Measurements from ENCODE around the gene ARL4C.

The ARL4C gene

DNA sequence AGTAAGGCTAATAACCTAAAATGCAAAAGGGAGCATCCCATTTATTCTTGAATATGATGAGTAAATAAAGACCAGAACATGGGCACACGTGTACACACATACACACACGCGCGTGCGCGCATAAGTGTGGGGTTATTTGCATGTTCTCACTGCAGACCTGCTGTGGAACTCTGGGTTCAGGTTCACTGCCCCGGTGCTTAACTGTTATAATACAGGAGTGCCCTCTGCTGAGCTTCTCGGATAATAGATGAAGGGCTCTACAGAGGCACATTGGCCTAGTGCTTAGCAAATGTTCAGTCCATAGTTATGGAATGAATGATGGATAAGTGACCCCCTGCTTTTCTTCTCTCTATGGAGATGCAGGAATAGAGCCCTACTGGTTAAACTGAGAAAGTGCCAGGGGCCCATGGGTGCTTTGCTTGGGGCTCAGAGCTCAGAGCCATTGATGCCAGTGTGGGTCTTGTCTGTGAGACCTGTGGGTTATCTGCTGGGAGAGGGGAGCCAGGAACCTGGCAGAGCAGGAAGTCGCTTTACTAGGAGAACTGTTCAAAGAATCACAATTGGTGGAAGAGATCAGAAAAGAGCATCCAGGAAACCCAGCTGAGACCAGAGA is 3.6 kb upstream of the ARL4C start:
- no peak for DNase-seq (ENCODE audit: low read depth)

DNA sequence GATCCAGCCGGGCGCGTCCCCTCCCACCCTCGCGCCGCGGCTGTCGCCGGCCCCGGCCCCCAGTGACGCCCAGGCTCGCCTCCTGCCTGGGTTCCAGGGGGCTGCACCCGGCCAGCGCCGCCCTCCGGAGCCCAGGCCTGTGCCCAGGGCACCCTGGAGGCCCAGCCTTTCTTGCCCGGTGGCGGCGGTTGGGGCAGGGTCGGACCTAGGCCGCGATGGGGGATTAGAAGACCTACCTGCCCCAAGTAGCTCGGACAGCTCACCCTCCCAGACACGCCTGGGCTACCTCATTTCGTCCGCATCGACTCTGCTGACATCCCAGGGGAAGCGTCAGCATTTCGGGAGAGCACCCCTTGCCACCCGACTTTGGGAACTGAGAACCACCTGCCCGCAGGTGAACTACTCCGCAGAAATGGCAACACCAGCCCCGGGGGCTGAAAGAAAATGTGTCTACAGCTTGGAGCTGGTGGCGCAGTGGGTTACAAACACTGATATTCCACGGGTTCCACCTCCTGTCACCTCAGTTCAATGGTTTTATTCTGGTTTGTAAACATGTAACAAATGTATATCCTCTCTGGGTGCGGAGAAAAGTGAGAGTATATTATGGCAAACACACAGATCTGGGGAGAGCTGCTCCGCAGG is 834 bp upstream of the ARL4C start:
- no peak for DNase-seq (ENCODE audit: low read depth)

DNA sequence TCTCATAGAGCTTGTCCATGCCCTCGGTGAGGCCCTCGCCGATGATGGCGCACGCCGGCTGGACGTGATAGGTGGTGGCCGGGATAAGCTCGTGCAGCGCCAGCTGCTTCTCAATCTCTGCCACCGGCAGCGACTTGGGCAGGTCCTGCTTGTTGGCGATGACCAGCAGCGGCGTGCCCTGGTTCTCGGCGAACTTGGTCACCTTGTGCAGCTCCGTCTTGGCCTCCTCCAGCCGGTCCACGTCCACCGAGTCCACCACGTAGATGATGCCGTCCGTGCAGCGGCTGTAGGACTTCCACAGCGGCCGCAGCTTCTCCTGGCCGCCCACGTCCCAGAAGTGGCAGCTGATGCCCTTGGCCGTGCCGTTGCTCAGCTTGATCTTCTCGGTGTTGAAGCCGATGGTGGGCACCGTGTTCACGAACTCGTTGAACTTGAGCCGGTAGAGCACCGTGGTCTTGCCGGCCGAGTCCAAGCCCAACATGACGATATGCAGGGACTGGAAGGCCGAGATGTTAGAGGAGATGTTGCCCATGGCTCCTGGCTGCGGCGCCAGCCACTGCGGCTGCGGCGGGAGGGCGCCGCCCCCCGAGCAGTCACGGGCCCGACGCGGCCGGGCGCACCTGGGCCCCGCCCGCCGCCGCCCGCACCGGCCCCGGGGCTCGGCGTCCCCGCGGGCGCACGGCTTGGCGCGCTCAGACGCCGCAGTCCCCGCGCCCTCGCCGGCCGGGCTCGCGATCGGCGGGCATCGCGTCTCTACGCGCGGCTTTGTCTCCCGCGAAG is 636 bp downstream of the ARL4C start:
- DNase-seq (ENCODE audit: low read depth) = no peak

DNA sequence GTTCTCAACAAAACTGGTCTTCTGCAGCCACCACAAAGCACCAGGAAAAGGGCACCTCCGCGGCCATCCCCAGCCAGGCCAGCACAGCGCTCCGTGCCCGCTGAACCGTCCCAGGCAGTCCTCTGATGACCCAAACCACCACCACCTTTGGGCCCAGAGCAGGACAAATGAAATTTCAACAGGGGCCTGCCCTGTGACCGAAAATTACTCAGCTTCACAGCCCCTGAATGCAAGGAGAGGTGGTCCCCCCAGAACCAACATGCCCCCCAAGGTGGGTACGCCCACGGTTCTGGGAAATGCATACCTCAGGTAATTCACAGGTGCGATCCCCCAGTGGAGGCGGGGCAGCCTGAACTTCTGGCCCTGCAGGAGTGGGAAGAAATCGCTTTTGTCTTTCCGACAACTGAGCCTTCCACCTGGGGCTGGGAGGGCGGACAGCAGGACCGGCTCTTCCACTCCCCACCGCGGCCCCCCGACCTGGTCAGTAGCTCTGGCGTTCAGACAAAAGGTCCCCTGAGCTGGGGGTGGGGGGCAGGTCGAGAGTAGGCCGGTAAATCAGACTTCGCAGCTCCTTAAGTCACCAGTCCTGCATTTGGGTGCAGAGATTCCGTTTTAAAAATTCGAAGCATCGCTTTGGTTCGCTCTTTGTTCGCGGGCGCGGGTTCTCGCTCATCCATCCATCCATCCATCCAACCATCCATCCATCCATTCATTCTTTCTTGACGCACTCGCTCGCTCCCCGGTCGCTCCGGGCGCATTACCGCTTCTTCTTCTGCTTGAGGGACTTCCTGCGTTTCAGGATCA is 1.4 kb downstream of the ARL4C start:
- DNase-seq (ENCODE audit: low read depth) = no peak

DNA sequence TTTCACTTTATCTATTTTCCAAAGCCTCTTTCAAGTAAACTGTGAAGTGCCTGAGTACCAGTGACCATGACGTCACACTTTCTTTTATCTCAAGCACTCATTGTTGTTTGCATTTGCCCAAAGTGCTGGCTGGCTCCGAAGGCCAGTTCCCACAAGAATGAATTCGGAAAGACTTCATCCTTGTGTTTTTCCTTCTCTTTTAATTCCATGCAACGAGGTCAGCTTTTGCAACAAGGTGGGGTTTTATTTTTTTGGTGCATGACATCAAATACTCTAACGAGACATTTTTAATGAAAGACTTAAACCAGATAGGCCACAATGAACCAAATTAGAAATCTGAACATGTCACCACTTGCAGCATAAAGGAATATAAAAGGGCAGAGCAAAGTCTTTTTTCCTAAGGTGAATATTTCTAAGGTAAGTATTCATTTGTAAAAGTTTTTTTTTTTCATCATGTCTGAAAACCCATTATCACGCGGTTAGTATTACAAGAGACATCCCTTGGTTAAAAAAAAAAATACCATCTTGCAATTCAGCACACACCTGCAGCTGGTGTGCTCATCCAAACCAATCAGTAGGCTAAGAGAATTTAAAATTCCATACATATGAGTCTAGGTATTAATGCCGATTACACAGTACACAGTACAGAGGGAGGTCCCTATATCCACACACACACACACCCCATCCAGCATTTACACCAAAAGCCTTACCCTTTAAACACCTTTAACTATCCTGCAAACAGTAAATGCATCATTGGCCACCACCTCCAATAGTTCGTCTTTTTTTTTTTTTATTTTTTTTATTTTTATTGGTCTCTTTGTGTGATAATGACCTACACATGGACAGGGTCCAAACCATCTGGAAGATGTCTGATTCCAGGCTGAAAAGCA is 2.3 kb downstream of the ARL4C start:
- no peak for DNase-seq (ENCODE audit: low read depth)

DNA sequence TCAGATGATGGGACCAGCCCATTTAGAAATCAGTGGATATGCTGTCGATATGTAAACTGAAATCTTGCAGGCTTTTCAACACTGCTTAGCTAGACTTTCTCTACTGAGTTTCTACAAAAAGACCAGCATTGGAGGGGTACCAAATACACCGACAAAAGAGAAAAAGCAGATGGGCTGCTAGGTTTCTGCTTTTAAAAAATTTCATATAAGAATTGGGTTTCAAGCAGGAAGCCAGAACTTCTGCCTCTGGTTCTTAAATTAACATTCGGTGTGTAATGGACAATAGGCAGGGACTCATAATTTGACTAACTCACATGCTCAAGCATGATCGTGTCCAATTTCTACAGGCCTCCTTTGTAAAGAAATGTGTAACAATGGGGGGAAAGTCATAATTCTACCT is 3.1 kb downstream of the ARL4C start:
- DNase-seq (ENCODE audit: low read depth) = no peak

DNA sequence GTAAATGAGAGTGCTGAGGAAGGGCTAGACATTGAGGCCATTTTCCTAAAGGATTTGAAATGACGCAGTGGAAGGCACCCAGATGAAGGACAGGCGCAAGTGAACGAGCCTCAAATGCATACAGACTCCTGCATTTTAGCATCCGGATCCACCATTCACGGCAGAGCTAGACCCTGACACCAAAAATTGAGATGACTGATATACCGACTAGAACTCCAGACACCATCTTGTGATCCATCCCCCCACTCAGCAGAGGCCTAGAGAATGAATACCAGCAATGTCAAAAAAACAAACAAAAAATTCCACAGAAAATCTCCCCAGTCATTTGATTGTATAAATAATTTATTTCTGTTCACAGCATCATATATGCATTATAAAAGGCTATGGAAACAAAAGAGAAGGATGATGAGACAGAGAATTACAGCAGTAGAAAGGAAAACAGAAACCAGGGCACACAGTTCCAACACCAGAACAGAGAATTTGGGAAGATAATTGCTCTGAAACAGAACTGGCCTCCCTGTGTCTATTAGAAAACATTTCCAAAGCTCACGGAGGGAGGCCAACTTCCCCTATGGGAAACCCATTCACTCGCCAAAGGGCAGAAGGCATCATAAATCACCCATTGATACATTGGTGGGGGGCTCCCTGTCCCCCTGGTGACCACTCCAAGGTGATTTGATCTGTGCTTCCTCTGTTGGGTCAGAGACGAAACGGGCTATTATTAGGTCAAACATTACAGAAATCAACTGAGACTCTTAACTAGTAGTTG is 4.0 kb downstream of the ARL4C start:
- no peak for DNase-seq (ENCODE audit: low read depth)

DNA sequence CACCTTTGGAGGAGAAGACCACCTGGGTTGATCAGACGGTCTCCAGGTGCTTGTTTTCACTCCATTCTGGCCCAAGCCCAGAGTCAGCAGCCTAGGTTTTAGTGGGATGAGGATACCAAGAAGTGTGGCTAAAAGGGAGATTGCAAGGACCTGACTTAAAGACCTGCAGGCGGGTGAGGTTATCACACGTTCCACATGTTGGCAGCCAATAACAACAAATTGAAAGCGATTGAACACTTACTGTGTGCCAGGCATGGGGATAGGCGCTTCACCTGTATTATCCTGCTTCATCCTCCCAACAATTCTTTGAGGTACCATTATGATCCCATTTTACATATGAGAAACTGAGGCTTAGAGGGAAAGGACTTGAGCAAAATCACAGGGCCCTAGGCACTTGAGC is 5.0 kb downstream of the ARL4C start:
- DNase-seq (ENCODE audit: low read depth) = no peak

DNA sequence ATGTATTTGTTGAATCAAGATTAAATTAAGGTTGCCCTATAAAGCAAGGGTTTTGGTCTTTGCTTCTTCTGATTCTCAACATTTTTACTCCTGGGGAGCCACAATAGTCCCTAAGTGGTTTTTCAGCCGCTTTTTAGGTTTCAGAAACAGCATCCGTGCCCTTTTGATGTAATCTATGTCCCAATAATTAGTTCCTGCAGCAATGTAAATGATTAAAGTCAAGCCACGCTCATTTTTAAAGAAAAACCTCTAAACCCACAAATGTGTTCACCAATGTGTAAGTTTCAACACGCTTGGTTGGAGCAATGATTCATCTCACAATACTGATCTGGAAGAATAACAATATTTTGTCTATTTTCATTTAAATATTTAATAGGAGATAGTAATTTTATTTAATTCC is 5.6 kb downstream of the ARL4C start:
- DNase-seq (ENCODE audit: low read depth) = no peak

DNA sequence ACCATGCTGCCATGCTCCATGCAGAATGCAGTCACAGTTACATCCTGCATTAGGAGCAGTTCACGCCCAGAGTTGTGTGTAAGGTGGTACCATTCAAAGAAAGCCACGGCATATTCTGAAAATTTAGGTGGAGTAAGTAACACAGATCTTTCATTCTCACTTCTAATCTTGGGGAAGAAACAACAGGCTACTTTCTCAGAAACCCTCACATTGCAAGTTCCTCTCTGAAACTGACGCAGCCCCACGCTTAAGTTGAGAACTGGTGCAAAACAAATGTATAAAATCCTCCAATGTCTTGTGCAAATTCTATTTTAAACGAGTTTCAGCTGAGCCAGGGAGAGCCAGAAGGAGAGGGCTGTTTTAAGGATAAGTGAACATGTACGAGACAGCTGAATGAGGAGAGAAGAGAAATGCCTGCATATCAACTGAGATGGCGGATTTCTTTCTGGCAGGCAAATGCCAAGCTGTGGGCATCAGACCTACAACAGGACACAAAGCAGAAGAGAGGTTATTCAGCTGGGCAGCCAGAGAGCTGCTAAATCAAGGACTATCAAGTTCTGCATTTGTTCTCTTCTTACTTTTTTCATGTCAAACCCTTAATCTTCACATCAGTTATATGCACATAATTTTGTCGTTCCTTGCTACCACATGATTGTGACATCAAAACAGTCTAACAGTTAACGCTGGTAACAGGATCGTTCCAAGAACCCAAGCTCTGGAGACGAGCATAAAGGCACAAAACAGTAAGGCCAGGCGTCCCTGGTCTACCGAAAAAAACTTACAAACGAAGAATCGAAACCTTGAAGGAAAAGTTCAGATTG is 6.4 kb downstream of the ARL4C start:
- no peak for DNase-seq (ENCODE audit: low read depth)

DNA sequence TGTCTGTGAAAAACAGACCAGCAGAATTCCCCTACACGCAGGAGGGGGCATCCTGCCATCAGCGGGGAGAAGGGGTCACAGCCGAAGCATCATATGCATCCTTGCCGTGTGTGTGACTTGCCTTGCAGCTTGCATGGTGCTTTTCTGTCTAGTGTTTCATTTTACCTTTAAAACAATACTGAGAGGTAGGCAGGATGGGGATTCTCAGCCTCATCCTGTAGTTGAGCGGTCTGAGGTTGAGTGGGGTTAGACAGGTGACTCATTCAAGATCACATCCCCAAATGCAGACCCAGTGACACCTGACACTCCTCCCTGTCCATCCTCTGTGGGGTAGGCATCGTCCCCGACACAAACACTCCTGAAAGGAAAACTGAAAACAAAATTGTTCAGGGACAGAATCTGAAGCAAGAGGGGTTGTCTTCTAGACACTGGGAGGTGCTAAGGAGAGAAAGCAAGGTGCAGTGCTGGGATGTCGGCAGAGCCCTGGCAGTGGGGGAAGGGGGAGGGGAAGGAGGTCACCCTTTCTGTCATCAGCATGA is 7.9 kb downstream of the ARL4C start:
- DNase-seq (ENCODE audit: low read depth) = no peak

DNA sequence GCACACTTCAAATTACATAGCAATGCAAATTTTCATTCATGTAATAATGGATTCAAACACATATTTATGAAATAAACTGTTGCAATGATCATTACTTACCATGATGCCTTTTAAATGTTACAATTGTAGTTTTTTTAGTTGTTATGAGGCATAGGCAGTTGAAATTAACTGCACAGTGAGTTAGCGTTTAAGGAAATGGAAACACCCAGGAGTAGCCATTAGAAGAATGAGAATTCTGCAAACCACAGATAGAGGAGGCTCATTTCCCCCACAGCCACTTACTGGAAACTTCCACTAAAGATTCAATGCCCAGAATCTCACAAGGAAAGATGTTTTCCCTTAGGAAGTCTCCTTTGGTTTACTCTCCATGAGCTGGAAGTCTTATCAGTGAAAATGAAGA is 8.4 kb downstream of the ARL4C start:
- DNase-seq (ENCODE audit: low read depth) = no peak

DNA sequence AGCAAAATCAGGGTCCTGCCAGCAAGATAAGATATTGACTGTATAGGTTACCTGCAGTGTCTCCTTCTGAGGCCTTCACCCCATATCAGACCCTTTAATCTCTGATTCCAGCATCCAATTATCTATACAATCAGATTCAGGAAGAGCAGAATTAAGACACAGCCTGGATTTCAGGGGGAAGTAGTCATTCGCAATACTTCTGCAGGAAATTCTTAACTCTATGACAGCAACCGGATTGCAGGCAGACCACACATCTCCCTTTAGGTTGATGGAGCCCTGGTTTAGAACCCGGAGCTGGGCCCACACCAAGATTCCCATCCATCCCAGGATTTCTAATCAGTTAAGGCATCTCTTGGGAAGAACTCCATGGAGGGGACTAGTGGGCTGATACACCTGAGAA is 9.5 kb downstream of the ARL4C start:
- no peak for DNase-seq (ENCODE audit: low read depth)

DNA sequence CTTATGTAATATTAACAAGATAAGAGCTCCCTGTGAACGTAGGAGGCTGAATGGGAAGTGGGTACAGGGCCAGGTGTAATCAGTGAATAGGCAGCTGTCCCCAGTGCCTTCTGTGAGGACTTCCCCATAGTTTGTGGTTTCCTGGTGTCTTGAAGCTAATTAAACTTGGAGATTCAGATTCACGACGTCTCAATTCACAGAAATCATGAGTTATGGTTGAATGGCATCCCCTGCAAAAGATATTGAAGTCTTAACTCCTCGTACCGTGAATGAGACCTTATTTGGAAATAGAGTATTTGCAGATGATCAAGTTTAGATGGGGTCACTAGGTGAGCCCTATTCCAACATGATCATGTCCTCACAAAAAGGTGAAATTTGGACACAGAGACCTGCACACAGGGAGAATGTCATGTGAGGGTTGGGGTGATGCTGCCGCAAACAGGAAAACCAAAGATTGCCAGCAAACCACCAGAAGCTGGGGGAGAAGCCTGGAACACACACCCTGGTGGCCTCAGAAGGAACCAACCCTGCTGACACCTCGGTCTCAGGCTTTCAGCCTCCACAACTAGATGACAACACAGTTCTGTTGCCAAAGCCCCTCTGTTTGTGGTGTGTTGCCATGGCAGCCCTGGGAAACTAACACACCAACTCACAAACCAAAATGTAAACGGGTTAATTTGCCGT is 13.2 kb downstream of the ARL4C start:
- DNase-seq (ENCODE audit: low read depth) = no peak

DNA sequence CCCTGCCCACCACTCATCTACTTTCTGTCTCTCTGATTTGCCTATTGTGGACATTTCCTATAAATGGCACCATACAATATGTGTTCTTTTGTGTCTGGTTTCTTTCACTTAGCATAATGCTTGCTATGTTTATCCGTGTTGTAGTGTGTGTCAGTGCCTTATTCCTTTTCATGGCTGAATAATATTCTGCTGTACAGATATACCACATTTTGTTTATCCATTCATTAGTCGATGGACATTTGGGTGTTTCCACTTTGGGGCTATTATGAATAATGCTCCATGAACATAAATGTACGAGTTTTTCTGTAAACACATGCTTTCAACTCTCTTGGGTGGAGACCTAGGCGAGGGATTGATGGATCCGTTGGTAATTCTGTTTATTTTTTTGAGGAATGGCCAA is 15.6 kb downstream of the ARL4C start:
- no peak for DNase-seq (ENCODE audit: low read depth)

DNA sequence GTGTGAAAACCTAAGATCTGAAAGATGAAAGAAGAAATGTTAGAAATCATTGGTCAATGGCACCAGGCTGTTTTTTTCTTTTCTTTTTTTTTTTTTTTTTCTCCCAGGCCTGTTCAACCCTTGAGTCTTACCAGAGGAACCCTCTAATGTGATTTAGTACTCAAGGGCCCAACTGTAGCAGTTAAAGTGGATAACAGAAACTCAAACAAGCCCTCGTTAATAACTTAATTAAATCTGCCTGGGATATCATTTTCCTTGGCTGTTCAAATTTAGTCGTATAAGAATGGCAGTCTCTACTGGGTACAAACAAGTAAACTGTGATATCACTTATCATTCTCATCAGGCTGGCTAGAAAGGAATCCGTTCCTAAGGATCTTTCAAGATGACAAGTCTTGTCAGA is 16.5 kb downstream of the ARL4C start:
- no peak for DNase-seq (ENCODE audit: low read depth)

DNA sequence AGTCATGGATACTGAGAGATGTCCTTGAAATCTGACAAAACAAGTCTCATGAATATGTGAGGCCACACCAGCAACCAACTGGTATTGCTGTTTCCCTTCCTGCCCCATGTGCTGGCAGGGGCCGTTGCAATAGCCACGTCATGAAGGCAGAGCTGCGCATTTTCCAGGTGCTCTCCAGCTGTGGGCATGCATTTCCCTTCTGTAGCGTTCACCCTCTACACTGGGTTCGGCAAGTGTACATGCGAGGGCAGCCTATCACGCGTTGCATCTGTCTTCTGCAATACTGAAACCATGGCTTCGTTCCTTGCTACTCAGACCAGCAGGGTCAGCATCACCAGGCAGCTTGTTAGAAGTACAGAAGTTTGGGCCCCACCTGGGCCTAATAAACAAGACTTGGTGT is 17.4 kb downstream of the ARL4C start:
- DNase-seq (ENCODE audit: low read depth) = no peak

DNA sequence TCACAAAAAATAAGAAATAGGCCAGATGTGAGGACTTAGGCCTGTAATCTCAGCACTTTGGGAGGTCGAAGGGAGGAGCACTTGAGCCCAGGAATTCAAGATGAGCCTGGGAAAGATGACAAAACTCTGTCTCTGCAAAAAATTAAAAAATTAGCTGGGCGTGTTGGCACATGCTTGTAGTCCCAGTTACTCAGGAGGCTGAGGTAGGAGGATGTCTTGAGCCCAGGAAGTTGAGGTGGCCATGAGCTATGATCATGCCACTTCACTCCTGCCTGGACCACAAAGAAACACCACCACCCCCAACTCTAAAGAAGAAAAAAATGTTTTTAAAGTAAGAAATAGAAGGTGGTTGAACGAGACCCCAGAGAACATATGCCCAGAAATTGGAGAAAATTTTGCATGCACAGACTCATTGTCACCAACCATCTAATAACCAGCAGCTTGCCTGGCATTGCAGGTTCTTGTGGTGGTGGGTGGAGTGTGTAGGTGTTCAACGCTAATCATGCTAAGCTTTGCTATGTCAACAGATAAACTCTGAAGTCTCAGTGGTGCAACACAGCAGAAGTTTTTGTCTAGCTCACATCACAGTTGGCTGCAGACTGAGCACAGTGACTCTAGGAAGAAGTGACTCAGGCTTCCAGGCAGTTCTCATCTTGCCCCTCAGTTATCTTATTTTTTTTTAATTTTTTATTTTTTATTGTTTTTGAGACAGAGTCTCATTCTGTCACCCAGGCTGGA is 18.6 kb downstream of the ARL4C start:
- DNase-seq (ENCODE audit: low read depth) = no peak
